ENCODE results near the gene TCHP. TPM values are rescaled to one million over a fixed set of nuclear protein-coding genes. Genes with fewer than 3 reads are reported as not detected.

The TCHP gene
- total and polyA plus RNA-seq, 2 of the 13 experiments (the other 11 are each of a cell fraction or from before 2014, with no cell fraction given), result 6.7 to 12.2 TPM

DNA sequence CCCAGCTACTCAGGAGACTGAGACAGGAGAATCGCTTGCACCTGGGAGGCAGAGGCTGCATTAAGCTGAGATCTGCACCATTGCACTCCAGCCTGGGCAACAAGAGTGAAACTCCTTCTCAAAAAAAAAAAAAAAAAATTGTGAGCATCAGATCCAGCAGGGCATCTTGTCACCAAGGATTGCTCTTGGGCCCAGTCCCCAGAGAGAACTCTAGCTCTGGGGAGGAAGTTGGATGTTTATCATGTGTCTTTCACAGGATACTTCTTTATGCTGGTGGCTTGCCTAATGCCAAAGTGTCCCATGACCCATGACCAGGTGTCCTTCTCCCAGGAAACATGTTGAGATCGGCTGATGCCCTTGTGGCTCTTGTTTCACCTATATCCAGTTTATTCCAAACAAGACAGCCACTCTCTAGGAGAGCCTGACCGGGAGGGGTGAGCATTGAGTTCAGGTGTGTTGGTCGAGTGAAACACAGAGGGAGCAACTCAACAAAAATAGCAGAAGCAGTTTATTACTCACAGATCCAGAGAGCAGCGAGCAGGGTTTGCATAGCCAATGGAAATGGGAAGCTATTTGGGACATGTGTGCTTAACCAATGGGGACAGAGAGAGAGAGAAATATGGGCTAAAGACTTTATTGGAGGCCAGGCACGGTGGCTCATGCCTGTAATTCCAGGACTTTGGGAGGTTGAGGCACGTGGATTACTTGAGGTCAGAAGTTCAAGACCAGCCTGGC is 6.6 kb upstream of the TCHP start:
- no peaks in the 10 kb centered on the region for H3K79me2 ChIP-seq (ENCODE audit: insufficient read depth, low read length)
- DNase-seq (ENCODE audit: low spot score) (no peak), FAIRE-seq (no peak), ATAC-seq (no peak)
- no peaks in the 10 kb centered on the region for H3K36me3 ChIP-seq (replicated peaks in 1 of 2; ENCODE audit: control insufficient read depth in 1 of 2, insufficient read depth in 2 of 2, low read length in 2 of 2)
- POLR2A ChIA-PET, result no interaction called here
- CTCF ChIA-PET (ENCODE audit: low intra/inter-chr PET ratio, low total read pairs), result no interaction called here
- peaks cover 0 to 3% of the 10 kb centered on the region in 2 experiments; a peak in 1 of 5 replicates for H3K27me3 ChIP-seq (ENCODE audit: control insufficient read depth in 1 of 2, insufficient read depth in 2 of 2, low read length in 2 of 2)
- BruUV-seq (replicated peaks), result no TSS peak
- no peak overlapping the region for H3K27ac ChIP-seq (ENCODE audit: extremely low read length, insufficient read depth, low read length)
- peak overlapping the region; percentile 10; the same call in 1 of the 2 replicates for H3K4me2 ChIP-seq (ENCODE audit: low read depth, low read length)
- H3K4me1 ChIP-seq (ENCODE audit: insufficient read depth, low read length), result peaks cover 70% of the 10 kb centered on the region
- 53% methylated on average over 7 of the region's 7 CpGs for WGBS (ENCODE audit: low lambda C conversion rate)
- no peak overlapping the region for H3K4me3 ChIP-seq (replicated peaks in 1 of 3; ENCODE audit: insufficient read depth in 1 of 3, low read depth in 2 of 3, low read length in 3 of 3)
- no peak overlapping the region for H2AFZ ChIP-seq (ENCODE audit: low read length)
- H4K20me1 ChIP-seq (ENCODE audit: insufficient read depth, low read length), result no peaks in the 10 kb centered on the region
- in situ Hi-C loops (cut with HindIII; ENCODE audit: extremely low pct_ligation_motif_present, low pct_unique_long_range_greater_than_20kb) (no loop called here), intact Hi-C loops (cut with micrococcal nuclease; ENCODE audit: unreplicated experiment) (no loop called here)
- no peak overlapping the region for H3K9ac ChIP-seq (ENCODE audit: insufficient read depth, low read depth, low read length)
- no peaks in the 10 kb centered on the region for H3K9me3 ChIP-seq (ENCODE audit: low read length)
- TF ChIP-seq ARID2 (CRISPR knock-in tag; IDR thresholded peaks at IDR 0.05; ENCODE audit: borderline replicate concordance) (no peak), ZNF800 (CRISPR knock-in tag; IDR thresholded peaks at IDR 0.05) (no peak), MTF1 (CRISPR knock-in tag; IDR thresholded peaks at IDR 0.05) (no peak), ZNF3 (CRISPR knock-in tag; IDR thresholded peaks at IDR 0.05) (0 out of 2 replicates have a peak, but pooled peaks have one; percentile 28), MLLT10 (CRISPR knock-in tag; IDR thresholded peaks at IDR 0.05) (no peak), ZNF546 (CRISPR knock-in tag; conservative IDR thresholded peaks at IDR 0.05) (no peak)
- TF ChIP-seq, protein P1, sequence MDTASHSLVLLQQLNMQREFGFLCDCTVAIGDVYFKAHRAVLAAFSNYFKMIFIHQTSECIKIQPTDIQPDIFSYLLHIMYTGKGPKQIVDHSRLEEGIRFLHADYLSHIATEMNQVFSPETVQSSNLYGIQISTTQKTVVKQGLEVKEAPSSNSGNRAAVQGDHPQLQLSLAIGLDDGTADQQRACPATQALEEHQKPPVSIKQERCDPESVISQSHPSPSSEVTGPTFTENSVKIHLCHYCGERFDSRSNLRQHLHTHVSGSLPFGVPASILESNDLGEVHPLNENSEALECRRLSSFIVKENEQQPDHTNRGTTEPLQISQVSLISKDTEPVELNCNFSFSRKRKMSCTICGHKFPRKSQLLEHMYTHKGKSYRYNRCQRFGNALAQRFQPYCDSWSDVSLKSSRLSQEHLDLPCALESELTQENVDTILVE (CRISPR knock-in tag; IDR thresholded peaks at IDR 0.05), result no peak

Measured in HepG2 (cell line).